Activated T-helper 9 cell treated with anti-CD3 and anti-CD28 coated beads, Interleukin-2, amount 50 U/mL, for 16 hours (primary cell): Measurements from ENCODE around the gene TBX20.
"Not testable (repeated sequence)": the region's sequence is repeated elsewhere in the genome, so short reads cannot be mapped to it uniquely, and the experiment has no call there.

ENCODE experiments used
- DNase-seq: peaks from one replicate; pipeline ENCODE4 v3.0.0-alpha.2; 2020; ENCODE audit warnings: low read depth

TBX20 gene

GRCh38 chr7:35220176-35220575 is 33.7 kb downstream of the TBX20 start:
- not testable (repeated sequence) for DNase-seq

GRCh38 chr7:35216033-35216432 is 37.9 kb downstream of the TBX20 start:
- not testable (repeated sequence) for DNase-seq

DNA sequence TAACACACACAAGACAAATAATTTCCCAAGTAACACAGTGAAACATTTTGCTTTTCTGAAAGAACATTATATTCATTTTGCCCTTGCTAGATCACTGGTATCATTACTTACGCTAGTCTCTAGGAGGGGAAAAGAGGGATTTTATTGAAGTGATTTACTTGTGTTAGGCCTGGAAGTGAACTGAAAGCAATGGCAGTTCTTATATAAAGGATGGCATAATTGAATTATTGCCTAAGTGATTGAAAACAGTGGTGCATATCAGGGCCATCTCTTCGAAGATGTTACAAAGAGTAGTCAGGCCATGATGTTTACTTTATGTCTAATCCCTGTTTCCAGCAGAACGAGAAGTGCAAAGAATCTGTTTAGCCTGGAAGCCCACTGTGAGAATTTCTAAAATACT is 38.8 kb downstream of the TBX20 start:
- DNase-seq: not testable (repeated sequence)

DNA sequence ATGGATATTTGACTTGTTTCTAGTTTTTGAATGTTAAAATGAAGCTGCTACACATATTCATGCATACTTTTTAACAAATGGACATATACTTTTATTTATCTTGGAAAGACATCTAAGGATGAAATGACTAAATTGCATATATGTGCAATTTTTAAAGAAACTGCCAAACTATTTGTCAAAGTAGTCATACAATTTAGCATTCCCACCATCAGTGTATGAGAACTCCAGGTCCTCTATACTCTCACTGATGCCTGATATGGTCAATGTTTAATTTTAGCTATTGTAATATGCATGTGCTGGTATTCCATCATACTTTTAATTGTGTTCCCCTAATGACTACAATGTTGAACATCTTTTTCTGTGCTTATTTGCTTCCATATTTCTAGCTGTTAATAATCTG is 47.0 kb downstream of the TBX20 start:
- not testable (repeated sequence) for DNase-seq

- DNase-seq: not testable (repeated sequence)
Measured at GRCh38 chr7:35204850-35205249, 49.0 kb downstream of the TBX20 start.

GRCh38 chr7:35204031-35204430 is 49.9 kb downstream of the TBX20 start:
- not testable (repeated sequence) for DNase-seq

DNA sequence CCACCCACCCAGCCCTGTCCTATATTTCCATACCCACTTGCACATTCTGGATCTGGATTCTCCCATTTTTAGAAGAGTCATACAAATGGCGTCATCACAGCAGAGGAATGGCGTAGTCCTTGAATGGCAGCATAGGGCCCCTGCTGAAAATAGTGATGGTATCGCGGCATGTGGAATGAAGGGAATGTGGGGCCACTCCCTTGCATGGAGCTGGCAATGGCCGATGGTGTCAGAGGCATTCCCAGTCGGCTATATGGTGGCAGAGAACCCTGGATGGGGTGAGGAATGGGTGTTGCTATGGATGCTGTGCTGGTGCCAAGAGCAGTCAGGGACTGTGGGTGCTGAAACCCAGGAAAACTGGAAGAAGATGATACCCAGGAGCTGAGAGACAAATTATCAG is 51.5 kb downstream of the TBX20 start:
- not testable (repeated sequence) for DNase-seq

GRCh38 chr7:35200170-35200569 is 53.7 kb downstream of the TBX20 start:
- DNase-seq: not testable (repeated sequence)

- DNase-seq: not testable (repeated sequence)
Measured at GRCh38 chr7:35198370-35199140, 55.3 kb downstream of the TBX20 start.

DNA sequence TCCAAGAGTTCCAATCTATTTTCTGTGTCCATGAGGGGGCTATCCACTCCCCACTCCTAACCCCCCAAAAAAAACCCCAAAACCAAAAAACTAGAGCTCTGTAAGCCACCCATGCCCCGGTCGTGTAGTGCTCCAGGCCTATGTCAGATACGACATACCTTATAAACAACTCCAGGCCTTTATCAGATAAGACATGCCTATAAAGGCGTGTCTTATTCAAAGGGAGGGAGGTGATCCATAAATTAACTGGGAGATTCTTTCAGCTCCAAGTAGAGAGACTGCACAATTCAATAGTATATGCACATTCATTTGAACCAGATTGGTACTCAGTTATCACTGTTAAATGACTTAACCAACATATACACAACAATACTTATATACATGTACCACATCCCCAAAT is 62.3 kb downstream of the TBX20 start:
- DNase-seq: not testable (repeated sequence)

GRCh38 chr7:35190146-35190773 is 63.6 kb downstream of the TBX20 start:
- not testable (repeated sequence) for DNase-seq

- not testable (repeated sequence) for DNase-seq
Measured at GRCh38 chr7:35186751-35187150, 67.1 kb downstream of the TBX20 start.

DNA sequence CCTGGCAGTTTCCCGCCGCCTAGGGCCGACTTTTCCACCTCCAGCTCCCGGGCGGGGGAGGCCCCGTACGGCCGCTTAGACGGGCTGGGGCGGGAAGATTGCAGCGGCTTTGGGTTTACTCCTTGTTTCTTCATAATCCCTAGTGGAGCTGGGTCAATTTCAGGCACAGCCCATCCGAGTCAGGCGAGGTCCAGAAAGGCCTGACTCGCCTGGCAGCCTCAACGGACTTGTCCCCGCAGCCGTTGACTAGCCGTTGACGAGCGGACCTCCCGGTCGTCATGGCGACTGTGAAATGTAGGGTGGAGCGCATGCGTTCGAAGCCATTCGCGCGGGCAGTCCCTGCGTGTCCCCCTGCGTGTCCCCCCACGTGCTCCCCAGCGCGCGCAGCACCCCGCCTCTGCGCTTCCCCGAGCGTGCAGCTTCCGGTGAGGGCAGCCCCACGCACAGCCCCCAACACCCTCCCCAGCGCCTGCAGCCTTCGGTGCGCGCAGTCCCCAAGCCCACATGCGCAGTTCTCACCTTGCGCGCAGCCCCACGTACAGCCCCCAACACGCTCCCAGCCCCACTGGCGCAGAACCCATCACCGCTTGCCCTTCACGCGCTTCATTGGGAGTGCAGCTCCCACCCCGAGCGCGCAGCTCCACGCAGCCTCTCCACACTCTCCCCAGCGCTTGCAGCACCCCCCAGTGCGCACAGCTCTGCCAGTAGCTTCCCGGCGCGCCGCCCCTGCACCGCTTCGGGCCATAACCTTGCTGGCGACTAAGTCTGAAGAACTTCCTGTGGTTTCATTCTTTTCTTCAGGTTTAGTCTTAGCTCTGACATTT is 67.8 kb downstream of the TBX20 start:
- DNase-seq: no peak

DNA sequence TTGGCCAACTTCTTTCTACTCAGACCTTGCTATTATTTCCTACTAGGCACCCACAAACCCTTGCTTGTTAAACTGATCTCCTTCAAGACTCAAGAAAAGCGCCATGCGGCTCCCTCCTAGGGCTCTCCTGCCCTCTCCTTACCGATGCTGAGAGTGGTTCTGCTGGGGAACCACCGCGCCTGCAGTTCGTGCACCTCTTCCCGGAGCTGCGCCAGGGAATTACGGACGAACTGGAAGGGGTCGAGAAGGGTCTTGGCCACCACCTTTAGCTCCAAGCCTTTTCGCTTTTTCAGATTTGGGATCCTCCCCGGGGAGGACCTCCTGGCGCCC is 68.4 kb downstream of the TBX20 start:
- not testable (repeated sequence) for DNase-seq

- not testable (repeated sequence) for DNase-seq
Measured at GRCh38 chr7:35184961-35185360, 68.9 kb downstream of the TBX20 start.

DNA sequence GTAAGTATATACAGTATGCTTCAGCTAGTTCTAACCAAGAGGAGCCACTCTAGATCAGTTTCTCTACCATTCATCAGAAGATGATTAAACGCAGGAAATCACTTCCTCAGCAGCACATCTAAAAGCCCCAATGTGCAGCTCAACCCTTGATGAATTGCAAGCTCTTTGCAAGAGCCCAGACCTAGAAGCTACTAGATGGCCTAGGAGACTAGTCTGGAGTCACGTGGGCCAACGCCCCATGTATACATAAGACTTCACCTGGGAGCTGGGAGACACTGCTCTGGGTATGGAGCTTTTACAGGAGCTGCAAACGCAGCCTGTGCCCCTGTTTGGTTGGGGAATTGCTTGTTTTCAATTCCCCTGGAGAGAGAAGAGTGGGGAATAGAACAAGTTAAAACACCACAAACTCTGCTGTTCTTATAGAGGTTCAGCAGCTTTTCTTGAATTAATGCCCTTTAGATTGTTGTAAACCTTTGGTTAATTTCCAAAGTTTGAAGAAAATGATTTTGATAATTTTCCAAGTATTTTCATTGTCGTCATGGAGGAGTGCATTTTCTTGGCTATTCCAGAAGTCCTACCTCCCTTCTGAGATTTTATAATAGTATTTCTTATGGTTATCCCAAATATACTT is 69.9 kb downstream of the TBX20 start:
- not testable (repeated sequence) for DNase-seq

DNA sequence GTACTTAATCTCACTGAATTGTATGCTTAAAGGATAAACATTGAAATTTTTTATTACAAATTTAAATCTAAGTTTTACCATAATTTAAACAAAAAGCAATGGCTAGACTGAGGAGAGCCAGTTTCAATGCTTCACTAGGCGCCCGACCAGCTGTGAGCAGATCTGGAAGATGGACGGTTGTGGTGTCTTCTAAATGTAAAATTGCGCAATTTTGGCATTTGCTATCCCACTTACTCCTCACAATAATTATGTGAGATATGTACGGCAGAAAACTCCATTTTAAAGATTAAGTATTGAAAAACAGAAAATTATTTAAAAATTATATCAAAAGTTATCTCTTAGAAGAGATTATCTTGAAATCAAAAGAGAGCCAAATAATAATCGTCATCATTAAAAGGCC is 73.2 kb downstream of the TBX20 start:
- DNase-seq: not testable (repeated sequence)

DNA sequence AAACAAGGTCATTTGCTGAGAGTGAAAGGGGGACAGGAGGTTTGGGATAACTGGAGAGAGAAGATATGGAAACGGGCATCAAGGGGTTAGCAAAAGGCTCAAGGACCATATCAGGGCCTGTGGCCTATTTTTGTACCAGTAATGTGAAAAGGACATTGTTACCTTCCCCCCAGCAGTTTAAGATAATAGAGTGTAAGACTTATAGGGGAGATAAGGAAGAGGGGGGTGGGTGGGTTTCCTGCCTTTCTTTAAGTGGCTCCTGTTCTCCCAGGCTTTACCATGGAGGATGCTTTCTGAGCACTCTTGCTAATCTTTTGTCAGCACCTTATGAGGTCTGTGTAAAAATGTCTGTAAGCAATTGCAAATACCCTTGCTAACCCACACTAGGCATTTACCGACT is 80.7 kb downstream of the TBX20 start:
- not testable (repeated sequence) for DNase-seq

- not testable (repeated sequence) for DNase-seq
Measured at GRCh38 chr7:35172131-35172530, 81.8 kb downstream of the TBX20 start.

GRCh38 chr7:35167658-35168057 is 86.2 kb downstream of the TBX20 start:
- DNase-seq: not testable (repeated sequence)

- DNase-seq: not testable (repeated sequence)
Measured at GRCh38 chr7:35167158-35167557, 86.7 kb downstream of the TBX20 start.

DNA sequence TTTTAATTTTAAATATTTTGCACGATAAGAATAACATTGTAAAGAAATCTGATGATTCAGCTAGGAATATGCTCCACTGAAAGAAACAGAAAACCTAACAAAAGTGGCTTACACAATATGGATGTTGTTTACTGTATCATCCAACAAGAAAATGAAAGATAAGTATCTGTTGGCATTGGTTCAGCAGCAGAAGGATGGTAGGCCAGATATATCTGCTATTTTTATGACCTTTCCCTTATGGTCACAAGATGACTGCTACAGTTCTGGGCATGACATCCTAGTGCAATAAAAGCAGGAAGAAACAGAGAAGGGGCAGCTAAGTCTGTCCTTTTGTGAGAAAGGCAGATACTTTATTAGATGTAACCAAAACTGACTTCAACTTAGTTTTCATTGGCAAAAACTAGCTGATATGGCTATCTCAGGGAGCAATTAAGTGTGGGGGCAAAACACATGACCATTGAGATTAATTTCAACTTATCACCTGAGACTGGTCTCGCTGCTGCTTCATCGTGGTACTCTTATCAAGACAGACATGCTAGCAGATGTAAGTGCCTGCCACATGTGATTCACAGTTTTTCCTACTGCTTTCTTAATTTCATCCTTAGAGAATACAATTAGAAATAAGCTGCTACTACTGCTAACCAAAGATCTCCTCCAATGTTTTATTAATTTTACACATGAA is 92.7 kb downstream of the TBX20 start:
- DNase-seq: not testable (repeated sequence)
